Stromal cell of bone marrow (primary cell): ENCODE data around the gene GPRIN1.

Source experiments
- DNase-seq: peaks from one replicate; pipeline ENCODE4 v3.0.0-alpha.2; 2012; ENCODE audit warnings: low read depth

Gene GPRIN1

GRCh38 chr5:176609724-176610434, at the start of gene GPRIN1:
Gene GPRIN1, minus strand, starts transcription at chr5:176610156. Its CDS starts 10,322 bp downstream, at chr5:176599834.
- peak; percentile 28 for DNase-seq

GRCh38 chr5:176659512-176659839, 49.5 kb upstream of the GPRIN1 start:
- DNase-seq = no peak

- DNase-seq = peak; percentile 43
These were observed 49.0 kb upstream of the GPRIN1 start for GRCh38 chr5:176658817-176659511.

- peak; percentile 68 for DNase-seq
These were observed 48.1 kb upstream of the GPRIN1 start for GRCh38 chr5:176658007-176658599.

- no peak for DNase-seq
These were observed 46.6 kb upstream of the GPRIN1 start for GRCh38 chr5:176656467-176656990.

GRCh38 chr5:176654856-176655255, 44.9 kb upstream of the GPRIN1 start:
- DNase-seq = no peak

GRCh38 chr5:176653401-176654385, 43.7 kb upstream of the GPRIN1 start:
- DNase-seq = no peak

GRCh38 chr5:176652136-176652535, 42.2 kb upstream of the GPRIN1 start:
- DNase-seq = no peak

- no peak for DNase-seq
These were observed 41.6 kb upstream of the GPRIN1 start for GRCh38 chr5:176651472-176651980.

- DNase-seq = no peak
These were observed 40.5 kb upstream of the GPRIN1 start for GRCh38 chr5:176650354-176650884.

- DNase-seq = no peak
These were observed 38.7 kb upstream of the GPRIN1 start for GRCh38 chr5:176648474-176649194.

- DNase-seq = no peak
These were observed 38.0 kb upstream of the GPRIN1 start for GRCh38 chr5:176647843-176648473.

- DNase-seq = peak; percentile 97
These were observed 37.3 kb upstream of the GPRIN1 start, which contains the start of gene TSPAN17 for GRCh38 chr5:176647030-176647842. Gene TSPAN17, plus strand, starts transcription at chr5:176647484. Its CDS starts 132 bp downstream, at chr5:176647616.

- DNase-seq = no peak
These were observed 36.7 kb upstream of the GPRIN1 start for GRCh38 chr5:176646707-176647029.

GRCh38 chr5:176646049-176646706, 36.2 kb upstream of the GPRIN1 start:
- no peak for DNase-seq

GRCh38 chr5:176644878-176645670, 35.1 kb upstream of the GPRIN1 start:
- DNase-seq = no peak

- DNase-seq = no peak
These were observed 34.3 kb upstream of the GPRIN1 start for GRCh38 chr5:176644294-176644693.
